Measurements from ENCODE around the gene NAV2. TPM values are rescaled to one million over a fixed set of nuclear protein-coding genes. Genes with fewer than 3 reads are reported as not detected.
A peak's percentile ranks its signal among the peaks of the same experiment; 100 is the strongest.

Gene NAV2
- total and polyA plus RNA-seq, 11 donors, result 7.6 to 46.5 (median 20.2) TPM

- intact Hi-C loops (cut with DNase I), result loop anchor here in 5 of 10 donors (5.0 to 10.0 kb wide), 3 partner anchors 50 to 433 kb away; no protein-coding TSS in a partner anchor
- H3K36me3 ChIP-seq, result peaks cover 0 to 6% (median 0%) of the 10 kb centered on the region in 9 donors
- ATAC-seq (no peak), DNase-seq (no peak)
- no peaks in the 10 kb centered on the region for H3K9me3 ChIP-seq
- no peaks in the 10 kb centered on the region for H3K27me3 ChIP-seq
- peaks cover 0 to 17% (median under 1%) of the 10 kb centered on the region in 12 donors for H3K4me1 ChIP-seq
- WGBS, 4 donors, result 89 to 96% (median 92%) methylated on average over 2 of the region's 2 CpGs
- TF ChIP-seq POLR2A (IDR thresholded peaks at IDR 0.05), result no peak
- no peak for TF ChIP-seq CTCF (IDR thresholded peaks at IDR 0.05)
- H3K27ac ChIP-seq, result no peak overlapping the region
- H3K4me3 ChIP-seq, result no peak overlapping the region
Measured at GRCh38 chr11:19747634-19748033, 35.0 kb downstream of the NAV2 start.

GRCh38 chr11:19751055-19751454 lies 38.4 kb downstream of the NAV2 start:
- DNase-seq (no peak), ATAC-seq (no peak)
- no peaks in the 10 kb centered on the region for H3K9me3 ChIP-seq
- no peak overlapping the region for H3K4me3 ChIP-seq
- H3K4me1 ChIP-seq, result peaks cover 0 to 7% (median 4%) of the 10 kb centered on the region in 12 donors
- WGBS, 4 donors, result 95 to 99% (median 96%) methylated on average over 4 of the region's 4 CpGs
- H3K27ac ChIP-seq, result no peak overlapping the region
- H3K36me3 ChIP-seq, result peaks cover 0 to 14% (median 0%) of the 10 kb centered on the region in 9 donors
- no peaks in the 10 kb centered on the region for H3K27me3 ChIP-seq
- intact Hi-C loops (cut with DNase I), result loop anchor here in 3 of 10 donors (5.0 to 10.0 kb wide), 3 partner anchors 41 to 146 kb away; no protein-coding TSS in a partner anchor
- TF ChIP-seq CTCF (IDR thresholded peaks at IDR 0.05) (no peak), POLR2A (IDR thresholded peaks at IDR 0.05) (no peak)

GRCh38 chr11:19753451-19754106 lies 40.9 kb downstream of the NAV2 start:
- Histone ChIP-seq H3K4me3 (no peak overlapping the region), H3K4me1 (peaks cover 0 to 26% (median 13%) of the 10 kb centered on the region in 12 donors), H3K9me3 (no peaks in the 10 kb centered on the region), H3K36me3 (peaks cover 0 to 14% (median 0%) of the 10 kb centered on the region in 9 donors), H3K27ac (no peak overlapping the region), H3K27me3 (no peaks in the 10 kb centered on the region)
- intact Hi-C loops (cut with DNase I), result loop anchor here in 3 of 10 donors (5.0 to 10.0 kb wide), 3 partner anchors 39 to 144 kb away; no protein-coding TSS in a partner anchor
- WGBS, 4 donors, result 90 to 94% (median 93%) methylated on average over 5 of the region's 5 CpGs
- ATAC-seq (no peak), DNase-seq (no peak)
- no peak for TF ChIP-seq CTCF (IDR thresholded peaks at IDR 0.05)
- TF ChIP-seq POLR2A (IDR thresholded peaks at IDR 0.05), result no peak

- 44 to 62% (median 52%) methylated on average over 11 of the region's 11 CpGs for WGBS, 4 donors
- H3K4me1 ChIP-seq, result peaks cover 0 to 31% (median 13%) of the 10 kb centered on the region in 12 donors
- DNase-seq (peak in 2 of 5 donors; percentile 65 to 84), ATAC-seq (peak; percentile 92 to 96 (median 92))
- no peak for TF ChIP-seq POLR2A (IDR thresholded peaks at IDR 0.05)
- TF ChIP-seq CTCF (IDR thresholded peaks at IDR 0.05), result no peak
- H3K9me3 ChIP-seq, result no peaks in the 10 kb centered on the region
- no peak overlapping the region for H3K4me3 ChIP-seq
- H3K36me3 ChIP-seq, result peaks cover 0 to 8% (median 0%) of the 10 kb centered on the region in 9 donors
- H3K27me3 ChIP-seq, result no peaks in the 10 kb centered on the region
- H3K27ac ChIP-seq, result peak overlapping the region; percentile 19 to 89 (median 72)
- intact Hi-C loops (cut with DNase I), result loop anchor here in 3 of 10 donors (5.0 to 10.0 kb wide), 3 partner anchors 35 to 50 kb away; no protein-coding TSS in a partner anchor
Measured at GRCh38 chr11:19756675-19757475, 44.2 kb downstream of the NAV2 start.
